Psoas muscle (tissue), 8 donors: Measurements from ENCODE around the gene NTNG1. TPM values are rescaled to one million over a fixed set of nuclear protein-coding genes. Genes with fewer than 3 reads are reported as not detected.
"Not testable (repeated sequence)": the region's sequence is repeated elsewhere in the genome, so short reads cannot be mapped to it uniquely, and the experiment has no call there.

Source experiments
- ATAC-seq, 4 donors: fragments of 200-7000 bp; cut with Tn5 transposase; one replicate each; pipeline ENCODE4 v1.9.1; 2020; ENCODE audit warnings: moderate library complexity in 3 of 4, mild to moderate bottlenecking in 2 of 4
- DNase-seq, 2 donors: peaks; one replicate each; pipeline ENCODE4 v3.0.0-alpha.2; 2020
- H3K27ac ChIP-seq: fragments of 200-600 bp; one replicate; pipeline ENCODE4 v1.8.0; 2022
- H3K27me3 ChIP-seq, 3 donors: fragments of 200-600 bp in 1 of 3; one replicate each; pipeline versions ENCODE4 v1.6.1 to v1.8.0; 2013 to 2022; ENCODE audit warnings: low read length in 2 of 3, mild to moderate bottlenecking in 2 of 3, moderate library complexity in 1 of 3; ENCODE audit not compliant: insufficient read depth in 3 of 3
- H3K36me3 ChIP-seq, 2 donors: fragments of 200-600 bp in 1 of 2; one replicate each; pipeline versions ENCODE4 v1.6.1 to v1.8.0; 2013 to 2022; ENCODE audit warnings: low read depth in 1 of 2, mild to moderate bottlenecking in 1 of 2, moderate library complexity in 1 of 2; ENCODE audit not compliant: insufficient read depth in 1 of 2
- H3K4me1 ChIP-seq: fragments of 200-600 bp; one replicate; pipeline ENCODE4 v1.8.0; 2022
- H3K4me3 ChIP-seq: fragments of 200-600 bp; one replicate; pipeline ENCODE4 v1.8.0; 2022; ENCODE audit warnings: mild to moderate bottlenecking
- H3K9me3 ChIP-seq: fragments of 200-600 bp; one replicate; pipeline ENCODE4 v1.8.0; 2022
- WGBS, 3 donors: extraction: QIAGEN DNeasy Blood & Tissue Kit; methylation state at CpG; one replicate each; pipeline versions ENCODE4 v1.1.6 to v1.1.7; 2013; 5-methylcytosine and 5-hydroxymethylcytosine counted together
- intact Hi-C, 2 donors: fragments of 100-400 bp; cut with DNase I; formaldehyde crosslinking; loops; one replicate each; pipeline versions ENCODE4 v1.11.0 to v1.14.2; 2022
- polyA plus RNA-seq, 3 donors: library from polyadenylated mRNA; stranded (reverse); fragments of 200-250 nt; gene quantifications; one replicate each; pipeline ENCODE4 v1.2.3, GENCODE V29; 2013
- total RNA-seq, 4 donors: library from RNA; stranded (reverse); fragmentation: NEBNext Ultra II Directional in 2 of 4; extraction: Animal tissue kit (Norgen Biotek cat#: 25700) in 2 of 4; gene quantifications; one replicate each; pipeline versions ENCODE4 v1.2.1 to v1.2.4, GENCODE V29; 2021 to 2023
- TF ChIP-seq, protein P1 (sequence below): fragments of 200-600 bp; IDR thresholded peaks from one replicate; pipeline ENCODE4 v1.8.0; 2022; ENCODE audit warnings: antibody characterized with exemption
- donor health status: healthy with polysubstance abuse.
- donor health status: DM: no; HTN: no; CAD: no; lungs with moderate emphysema.
- donor health status: Bipolar disorder and iron deficiency.
- donor health status: healthy.
- donor health status: DM: yes; HTN: yes; CAD: no.
- donor health status: DM: no; HTN: no; CAD: no.
- donor health status: DM: no; HTN: no; CAD: no.
- donor health status: DM: yes; HTN: yes; CAD: no.

Gene NTNG1
- total and polyA plus RNA-seq, 7 donors: 0.01 to 0.34 (median 0.27) TPM; not detected in 4

DNA sequence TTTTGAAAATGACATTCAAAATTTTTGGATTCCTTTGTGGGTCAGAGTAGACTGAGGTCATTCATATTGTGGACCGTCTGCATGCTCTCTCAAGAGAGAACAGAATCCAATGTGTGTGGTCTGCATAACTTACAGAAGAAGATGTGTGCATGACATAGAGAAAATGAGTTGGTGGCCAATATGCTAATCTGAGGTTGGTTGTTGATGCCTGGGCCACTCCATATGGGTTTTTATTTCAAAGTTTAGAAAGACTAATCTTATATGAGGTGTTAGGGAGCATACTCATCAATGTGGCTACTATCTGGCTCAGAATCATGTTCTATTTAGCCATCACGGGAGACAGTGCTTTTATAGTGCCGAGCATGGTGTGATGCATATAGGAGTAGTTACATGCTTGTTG, 18.2 kb downstream of the NTNG1 start:
- DNase-seq (no peak), ATAC-seq (no peak)
- Histone ChIP-seq H3K27ac (no peak overlapping the region), H3K9me3 (no peaks in the 10 kb centered on the region), H3K4me1 (no peaks in the 10 kb centered on the region), H3K4me3 (no peak overlapping the region), H3K36me3 (no peaks in the 10 kb centered on the region), H3K27me3 (no peaks in the 10 kb centered on the region)
- TF ChIP-seq, protein P1, sequence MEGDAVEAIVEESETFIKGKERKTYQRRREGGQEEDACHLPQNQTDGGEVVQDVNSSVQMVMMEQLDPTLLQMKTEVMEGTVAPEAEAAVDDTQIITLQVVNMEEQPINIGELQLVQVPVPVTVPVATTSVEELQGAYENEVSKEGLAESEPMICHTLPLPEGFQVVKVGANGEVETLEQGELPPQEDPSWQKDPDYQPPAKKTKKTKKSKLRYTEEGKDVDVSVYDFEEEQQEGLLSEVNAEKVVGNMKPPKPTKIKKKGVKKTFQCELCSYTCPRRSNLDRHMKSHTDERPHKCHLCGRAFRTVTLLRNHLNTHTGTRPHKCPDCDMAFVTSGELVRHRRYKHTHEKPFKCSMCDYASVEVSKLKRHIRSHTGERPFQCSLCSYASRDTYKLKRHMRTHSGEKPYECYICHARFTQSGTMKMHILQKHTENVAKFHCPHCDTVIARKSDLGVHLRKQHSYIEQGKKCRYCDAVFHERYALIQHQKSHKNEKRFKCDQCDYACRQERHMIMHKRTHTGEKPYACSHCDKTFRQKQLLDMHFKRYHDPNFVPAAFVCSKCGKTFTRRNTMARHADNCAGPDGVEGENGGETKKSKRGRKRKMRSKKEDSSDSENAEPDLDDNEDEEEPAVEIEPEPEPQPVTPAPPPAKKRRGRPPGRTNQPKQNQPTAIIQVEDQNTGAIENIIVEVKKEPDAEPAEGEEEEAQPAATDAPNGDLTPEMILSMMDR: no peak
- WGBS, 3 donors: 62 to 69% (median 66%) methylated on average over 3 of the region's 3 CpGs
- intact Hi-C loops: no loop called here

DNA sequence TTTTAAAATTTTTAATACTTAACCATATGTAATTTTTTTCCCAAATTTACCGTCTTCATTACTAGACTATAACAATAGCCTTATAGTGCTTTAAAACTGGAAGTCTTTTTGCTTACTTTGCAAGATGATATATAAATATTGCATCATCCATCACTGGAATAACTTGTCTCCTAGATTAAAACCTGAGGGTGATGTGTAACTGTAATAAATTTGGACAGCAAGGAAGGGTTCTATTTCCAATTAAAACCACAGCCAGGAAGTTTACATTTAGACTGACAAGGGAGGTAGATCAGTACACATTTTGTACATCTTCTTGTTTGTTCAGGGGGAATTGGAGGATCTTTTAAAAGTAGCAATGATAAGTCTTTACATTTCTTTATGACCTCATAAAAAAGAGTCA, 21.9 kb downstream of the NTNG1 start:
- TF ChIP-seq, protein P1: no peak
- Histone ChIP-seq H3K4me3 (no peak overlapping the region), H3K27ac (no peak overlapping the region), H3K9me3 (no peaks in the 10 kb centered on the region), H3K4me1 (no peaks in the 10 kb centered on the region), H3K27me3 (no peaks in the 10 kb centered on the region), H3K36me3 (no peaks in the 10 kb centered on the region)
- no peak for ATAC-seq
- intact Hi-C loops: no loop called here
- DNase-seq: no peak
- WGBS, 3 donors: 89 to 96% (median 91%) methylated on average over 1 of the region's 1 CpG

DNA sequence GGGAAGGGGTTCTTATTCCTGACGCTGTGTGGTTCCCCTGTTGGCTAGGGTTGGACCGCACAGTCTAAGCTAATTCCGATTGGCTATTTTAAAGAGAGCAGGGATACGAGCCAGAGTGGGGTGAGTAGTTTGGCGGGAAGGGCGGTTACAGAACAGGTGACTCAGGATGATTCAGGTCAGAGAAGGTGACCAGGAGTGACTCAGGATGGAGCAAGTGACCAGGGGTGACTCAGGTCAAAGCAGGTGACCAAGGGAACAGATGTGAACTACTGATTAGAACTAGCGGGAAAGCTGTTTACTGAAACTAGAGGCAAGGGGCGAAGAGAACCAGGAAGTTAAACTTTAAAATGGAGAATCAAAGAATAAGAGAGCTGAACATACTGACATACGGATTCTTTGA, 24.1 kb downstream of the NTNG1 start:
- H3K27me3 ChIP-seq, H3K27ac ChIP-seq, H3K4me3 ChIP-seq, intact Hi-C loops, H3K36me3 ChIP-seq, DNase-seq, H3K4me1 ChIP-seq, ATAC-seq, H3K9me3 ChIP-seq: not testable (repeated sequence)
- WGBS, 3 donors: 91 to 94% (median 91%) methylated on average over 9 of the region's 9 CpGs

GRCh38 chr1:107169615-107170014, 28.8 kb downstream of the NTNG1 start:
- 80 to 83% (median 82%) methylated on average over 3 of the region's 3 CpGs for WGBS, 3 donors
- Histone ChIP-seq H3K27ac (no peak overlapping the region), H3K4me3 (no peak overlapping the region), H3K36me3 (no peaks in the 10 kb centered on the region), H3K4me1 (no peaks in the 10 kb centered on the region), H3K9me3 (no peaks in the 10 kb centered on the region), H3K27me3 (peaks cover 0 to 2% (median 0%) of the 10 kb centered on the region in 3 donors)
- TF ChIP-seq, protein P1: no peak
- intact Hi-C loops: no loop called here
- DNase-seq (no peak), ATAC-seq (no peak)

DNA sequence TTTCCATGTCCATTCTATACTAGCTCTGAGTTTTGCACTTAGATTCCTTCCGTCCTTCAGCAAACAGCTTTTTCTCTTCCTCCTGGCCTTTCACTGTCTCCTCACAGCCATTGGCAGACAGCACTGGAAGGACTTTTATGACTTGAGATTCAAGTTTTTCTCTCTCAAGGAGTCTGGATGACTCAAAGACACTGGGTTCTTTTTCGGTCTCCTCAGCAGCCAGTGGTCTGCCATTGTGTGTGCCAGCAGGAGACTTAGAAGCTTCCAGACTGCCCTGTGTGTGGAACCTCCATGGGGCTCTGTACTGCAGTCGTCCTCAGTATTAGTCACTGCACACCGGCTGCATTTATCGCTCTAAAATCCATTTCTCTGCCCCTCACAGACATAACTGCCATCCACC, 30.5 kb downstream of the NTNG1 start:
- DNase-seq (no peak), ATAC-seq (no peak)
- no peak overlapping the region for H3K27ac ChIP-seq
- WGBS, 3 donors: 76 to 81% (median 81%) methylated on average over 5 of the region's 5 CpGs
- no peaks in the 10 kb centered on the region for H3K9me3 ChIP-seq
- H3K4me1 ChIP-seq: no peaks in the 10 kb centered on the region
- H3K4me3 ChIP-seq: no peak overlapping the region
- no peaks in the 10 kb centered on the region for H3K36me3 ChIP-seq
- TF ChIP-seq, protein P1: no peak
- peaks cover 0 to 2% (median 0%) of the 10 kb centered on the region in 3 donors for H3K27me3 ChIP-seq
- intact Hi-C loops: no loop called here
